Mesothelial cell of epicardium (in vitro differentiated cells): Measurements from ENCODE around the gene PPP6R2. TPM values are rescaled to one million over a fixed set of nuclear protein-coding genes. Genes with fewer than 3 reads are reported as not detected.

ENCODE experiments used
- DNase-seq, 2 experiments: peaks; one replicate each; pipeline ENCODE4 v3.0.0; 2021; ENCODE audit warnings: low spot score in 2 of 2; ENCODE audit not compliant: unreplicated experiment in 2 of 2
- H3K27ac Mint-ChIP-seq: 2 replicates; pipeline ENCODE4 v1.8.0; 2021; ENCODE audit warnings: mixed read lengths
- H3K27me3 Mint-ChIP-seq: 2 replicates; pipeline ENCODE4 v1.8.0; 2021; ENCODE audit warnings: low read depth, mixed read lengths
- H3K36me3 Mint-ChIP-seq: 2 replicates; pipeline ENCODE4 v1.8.0; 2021; ENCODE audit warnings: mixed read lengths
- H3K4me1 Mint-ChIP-seq: 2 replicates; pipeline ENCODE4 v1.8.0; 2021; ENCODE audit warnings: mixed read lengths
- H3K4me3 Mint-ChIP-seq: 2 replicates; pipeline ENCODE4 v1.8.0; 2021; ENCODE audit warnings: mild to moderate bottlenecking, moderate library complexity, mixed read lengths
- H3K9me3 Mint-ChIP-seq: 2 replicates; pipeline ENCODE4 v1.8.0; 2021; ENCODE audit warnings: mixed read lengths
- total RNA-seq: library from RNA; stranded (reverse); gene quantifications from 3 replicates; pipeline ENCODE4 v1.2.1, GENCODE V29; 2021
- TF ChIP-seq, protein P1 (sequence below): fragments of 200-600 bp; sonication (generic); IDR thresholded peaks from one replicate; pipeline ENCODE4 v1.5.0; 2021; ENCODE audit warnings: antibody characterized with exemption; ENCODE audit not compliant: unreplicated experiment

The PPP6R2 gene, protein sequence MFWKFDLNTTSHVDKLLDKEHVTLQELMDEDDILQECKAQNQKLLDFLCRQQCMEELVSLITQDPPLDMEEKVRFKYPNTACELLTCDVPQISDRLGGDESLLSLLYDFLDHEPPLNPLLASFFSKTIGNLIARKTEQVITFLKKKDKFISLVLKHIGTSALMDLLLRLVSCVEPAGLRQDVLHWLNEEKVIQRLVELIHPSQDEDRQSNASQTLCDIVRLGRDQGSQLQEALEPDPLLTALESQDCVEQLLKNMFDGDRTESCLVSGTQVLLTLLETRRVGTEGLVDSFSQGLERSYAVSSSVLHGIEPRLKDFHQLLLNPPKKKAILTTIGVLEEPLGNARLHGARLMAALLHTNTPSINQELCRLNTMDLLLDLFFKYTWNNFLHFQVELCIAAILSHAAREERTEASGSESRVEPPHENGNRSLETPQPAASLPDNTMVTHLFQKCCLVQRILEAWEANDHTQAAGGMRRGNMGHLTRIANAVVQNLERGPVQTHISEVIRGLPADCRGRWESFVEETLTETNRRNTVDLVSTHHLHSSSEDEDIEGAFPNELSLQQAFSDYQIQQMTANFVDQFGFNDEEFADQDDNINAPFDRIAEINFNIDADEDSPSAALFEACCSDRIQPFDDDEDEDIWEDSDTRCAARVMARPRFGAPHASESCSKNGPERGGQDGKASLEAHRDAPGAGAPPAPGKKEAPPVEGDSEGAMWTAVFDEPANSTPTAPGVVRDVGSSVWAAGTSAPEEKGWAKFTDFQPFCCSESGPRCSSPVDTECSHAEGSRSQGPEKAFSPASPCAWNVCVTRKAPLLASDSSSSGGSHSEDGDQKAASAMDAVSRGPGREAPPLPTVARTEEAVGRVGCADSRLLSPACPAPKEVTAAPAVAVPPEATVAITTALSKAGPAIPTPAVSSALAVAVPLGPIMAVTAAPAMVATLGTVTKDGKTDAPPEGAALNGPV
- 79.4 to 83.7 TPM (median 80.1 TPM) in 3 replicates for total RNA-seq

DNA sequence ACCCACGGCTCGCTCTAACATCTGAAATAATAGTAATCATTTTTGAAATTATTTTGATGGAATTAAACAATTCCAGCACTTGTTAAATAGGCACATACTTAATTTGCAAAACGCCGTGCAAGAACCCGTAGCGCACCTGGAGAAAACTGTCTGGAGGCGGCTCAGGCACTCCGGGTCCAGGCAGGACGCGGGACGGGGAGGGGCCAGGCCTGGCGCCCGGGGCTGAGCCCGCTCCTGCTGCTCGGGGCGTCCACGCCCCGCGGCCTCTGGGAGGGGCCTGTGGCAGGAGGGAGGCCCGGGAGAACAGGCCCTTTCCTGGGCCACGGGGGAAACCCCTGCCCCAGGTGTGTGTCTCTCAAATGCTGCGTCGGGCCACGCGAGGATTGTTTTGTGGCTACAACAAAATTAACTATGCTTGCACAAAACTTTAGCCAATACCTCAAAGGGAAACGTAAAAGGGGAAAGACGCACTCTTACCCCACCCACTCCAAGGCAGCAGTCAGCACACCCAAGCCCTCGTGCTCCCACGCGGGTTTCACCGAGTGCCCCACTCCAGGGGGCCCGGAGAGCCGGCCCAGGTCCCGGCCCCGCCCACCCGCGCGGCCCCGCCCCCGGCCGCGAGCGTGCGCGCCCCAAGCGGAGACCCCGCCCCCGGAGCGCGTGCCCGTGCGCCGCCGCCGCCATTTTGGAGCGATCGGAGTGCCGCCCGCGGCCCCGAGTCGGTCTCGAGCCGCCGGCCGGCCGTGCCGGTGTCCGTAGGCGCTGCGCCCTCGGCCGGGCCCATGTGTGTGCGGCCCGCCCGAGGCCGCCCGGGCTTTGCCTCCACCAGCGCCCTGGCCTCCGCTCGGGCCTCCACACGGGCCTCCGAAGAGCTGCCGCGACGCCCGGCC is at the start of gene PPP6R2:
Gene PPP6R2, plus strand, starts transcription at position 677 of the 890 bp plus-strand sequence. CDS start 50,582 bp downstream, outside the sequence.
- TF ChIP-seq, protein P1, sequence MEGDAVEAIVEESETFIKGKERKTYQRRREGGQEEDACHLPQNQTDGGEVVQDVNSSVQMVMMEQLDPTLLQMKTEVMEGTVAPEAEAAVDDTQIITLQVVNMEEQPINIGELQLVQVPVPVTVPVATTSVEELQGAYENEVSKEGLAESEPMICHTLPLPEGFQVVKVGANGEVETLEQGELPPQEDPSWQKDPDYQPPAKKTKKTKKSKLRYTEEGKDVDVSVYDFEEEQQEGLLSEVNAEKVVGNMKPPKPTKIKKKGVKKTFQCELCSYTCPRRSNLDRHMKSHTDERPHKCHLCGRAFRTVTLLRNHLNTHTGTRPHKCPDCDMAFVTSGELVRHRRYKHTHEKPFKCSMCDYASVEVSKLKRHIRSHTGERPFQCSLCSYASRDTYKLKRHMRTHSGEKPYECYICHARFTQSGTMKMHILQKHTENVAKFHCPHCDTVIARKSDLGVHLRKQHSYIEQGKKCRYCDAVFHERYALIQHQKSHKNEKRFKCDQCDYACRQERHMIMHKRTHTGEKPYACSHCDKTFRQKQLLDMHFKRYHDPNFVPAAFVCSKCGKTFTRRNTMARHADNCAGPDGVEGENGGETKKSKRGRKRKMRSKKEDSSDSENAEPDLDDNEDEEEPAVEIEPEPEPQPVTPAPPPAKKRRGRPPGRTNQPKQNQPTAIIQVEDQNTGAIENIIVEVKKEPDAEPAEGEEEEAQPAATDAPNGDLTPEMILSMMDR = no peak
- peaks cover 8% of the 10 kb centered on the region for H3K4me1 Mint-ChIP-seq
- peak within 1 kb of the TSS; percentile 89 for H3K27ac Mint-ChIP-seq
- no peaks in the 10 kb centered on the region for H3K9me3 Mint-ChIP-seq
- peak within 1 kb of the TSS; percentile 77 for H3K4me3 Mint-ChIP-seq
- H3K36me3 Mint-ChIP-seq = no peaks in the 10 kb centered on the region
- DNase-seq = peak; percentile 87 to 90
- no peaks in the 10 kb centered on the region for H3K27me3 Mint-ChIP-seq

DNA sequence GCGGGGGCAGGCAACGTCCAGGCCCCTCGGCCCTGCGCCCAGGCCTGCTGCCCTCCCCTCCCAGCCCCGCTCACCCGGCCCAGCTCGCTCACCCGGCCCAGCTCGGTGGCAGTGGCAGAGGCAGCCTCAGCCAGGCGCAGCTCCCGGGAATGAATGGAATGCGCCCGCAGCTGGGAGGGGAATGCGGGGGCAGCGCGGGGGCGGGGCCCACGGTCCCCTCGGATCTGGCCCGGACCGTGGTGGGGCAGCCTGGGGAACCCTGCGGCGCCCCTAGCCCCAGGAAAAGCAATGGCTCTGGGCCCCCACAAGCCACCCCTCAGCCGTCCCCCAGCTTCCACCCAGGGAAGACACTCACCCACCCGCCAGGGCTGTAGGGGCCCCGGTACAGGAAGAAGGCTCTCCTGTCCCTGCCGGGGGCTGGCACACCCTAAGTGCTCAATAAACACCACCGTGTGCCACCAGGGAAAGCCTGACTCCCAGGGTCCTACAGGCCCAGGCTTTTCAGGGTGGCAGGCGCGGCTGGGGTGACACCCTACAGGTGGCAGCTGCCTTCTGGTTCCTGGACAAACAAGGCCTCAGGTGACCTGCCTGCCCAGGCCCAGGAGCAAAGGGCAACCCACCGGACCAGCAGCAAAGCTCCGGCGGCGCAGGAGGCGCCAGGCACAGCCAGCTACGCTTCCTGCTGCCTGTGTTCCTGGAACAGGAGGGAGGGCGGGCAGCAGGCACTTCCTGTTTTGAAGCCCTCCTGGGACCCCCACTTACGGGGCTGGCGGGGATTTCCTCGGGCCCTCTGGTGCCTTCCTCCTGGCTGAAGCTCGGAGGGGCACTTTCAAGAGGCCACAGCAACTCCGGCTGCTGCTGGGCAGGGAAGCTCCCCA is 49.4 kb upstream of the PPP6R2 start:
- Mint-ChIP-seq H3K4me1 (peaks cover 42% of the 10 kb centered on the region), H3K27me3 (no peaks in the 10 kb centered on the region), H3K4me3 (no peak overlapping the region), H3K9me3 (no peaks in the 10 kb centered on the region), H3K27ac (peak overlapping the region; percentile 97), H3K36me3 (peaks cover 3% of the 10 kb centered on the region)
- peak; percentile 77 to 91 for DNase-seq
- TF ChIP-seq, protein P1 = no peak

DNA sequence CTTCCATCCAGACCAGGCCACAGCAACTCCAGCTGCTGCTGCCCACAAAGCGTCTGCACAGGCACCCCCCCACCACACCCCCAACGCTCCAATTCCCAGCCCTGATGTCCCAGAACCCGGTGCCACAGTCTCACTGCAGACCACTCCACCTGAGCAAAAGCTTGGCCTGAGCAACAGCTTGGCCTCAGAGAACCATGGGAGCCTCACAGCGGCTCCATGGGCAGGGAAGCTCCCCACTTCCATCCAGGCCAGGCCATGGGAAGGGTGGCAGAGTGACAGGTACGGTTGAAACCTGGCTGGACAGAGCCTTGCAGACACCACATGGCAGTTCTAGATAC is 48.8 kb upstream of the PPP6R2 start:
- Mint-ChIP-seq H3K4me3 (peak overlapping the region; percentile 30), H3K9me3 (no peaks in the 10 kb centered on the region), H3K4me1 (peaks cover 44% of the 10 kb centered on the region), H3K27ac (peak overlapping the region; percentile 97), H3K27me3 (no peaks in the 10 kb centered on the region), H3K36me3 (peaks cover 3% of the 10 kb centered on the region)
- TF ChIP-seq, protein P1 = no peak
- DNase-seq = no peak

DNA sequence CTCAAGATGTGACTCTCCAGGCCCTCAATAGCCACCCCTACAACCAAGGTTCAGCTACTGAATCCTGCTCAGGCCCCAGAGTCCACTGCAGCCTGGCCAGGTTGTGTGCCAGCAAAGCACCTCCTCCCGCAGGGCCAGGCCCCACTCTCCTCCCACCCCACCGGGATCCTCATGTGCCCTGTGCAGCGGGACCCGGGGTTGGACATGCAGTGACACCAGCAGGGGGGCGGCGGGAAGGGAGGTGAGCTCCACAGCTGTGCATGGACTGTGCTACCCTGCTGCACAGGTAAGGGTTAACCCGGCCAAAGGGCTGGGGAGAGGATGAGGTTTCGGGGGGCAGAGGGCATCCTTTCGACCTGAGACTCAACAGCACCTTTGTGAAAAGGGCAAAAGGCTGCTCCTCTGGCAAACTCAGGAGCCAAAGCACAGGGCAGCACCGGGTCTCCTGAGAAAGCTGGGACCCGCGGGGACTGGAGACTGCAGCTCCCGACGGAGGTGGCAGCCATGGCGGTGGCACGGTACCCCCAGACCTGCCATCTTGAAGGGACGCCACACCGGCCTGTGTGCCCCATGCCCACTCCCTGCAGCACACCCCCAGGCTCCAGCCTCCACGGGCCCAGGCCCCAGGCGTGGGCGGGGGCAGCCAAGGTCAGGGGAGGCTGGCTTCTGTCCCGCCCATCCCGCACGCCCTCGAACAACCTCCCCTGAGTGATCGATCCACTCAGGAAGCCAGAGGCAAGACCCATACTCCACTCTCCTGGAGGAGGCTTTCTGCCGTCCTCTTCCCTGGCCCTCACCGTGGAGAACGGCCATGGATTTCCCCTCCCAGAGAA is 46.3 kb upstream of the PPP6R2 start:
- no peaks in the 10 kb centered on the region for H3K27me3 Mint-ChIP-seq
- peaks cover 3% of the 10 kb centered on the region for H3K36me3 Mint-ChIP-seq
- H3K27ac Mint-ChIP-seq = peak overlapping the region; percentile 93
- no peaks in the 10 kb centered on the region for H3K9me3 Mint-ChIP-seq
- H3K4me1 Mint-ChIP-seq = peaks cover 52% of the 10 kb centered on the region
- H3K4me3 Mint-ChIP-seq = no peak overlapping the region
- DNase-seq = no peak
- TF ChIP-seq, protein P1 = no peak
